ENCODE measurements around the gene GSK3A.

Gene GSK3A

GRCh38 chr19:42216653-42217519 lies 25.5 kb downstream of the GSK3A start:
- ChIA-PET CTCF (interaction anchor here (0.6 to 0.8 kb wide), 2 partner anchors 11 to 222 kb away, joined by 3 to 4 read pairs; no protein-coding TSS in a partner anchor), POLR2A (interaction anchor here (0.8 to 2.7 kb wide), 3 partner anchors 13 to 26 kb away, joined by 3 to 18 read pairs (median 3); partner anchors contain the start of gene GSK3A)
- TF ChIP-seq SUZ12 (IDR thresholded peaks at IDR 0.05) (no peak), BHLHE40 (IDR thresholded peaks at IDR 0.05; ENCODE audit: borderline replicate concordance) (peak; percentile 65; the same call in 1 of the 2 replicates)
- peak; percentile 44 for DNase-seq (ENCODE audit: extremely low spot score)

- POLR2A ChIA-PET: interaction anchor here (2.7 kb wide), 1 partner anchor 28 kb away, joined by 18 read pairs; the partner anchor contains the start of gene GSK3A
Measured at GRCh38 chr19:42214810-42215485, 27.5 kb downstream of the GSK3A start.

GRCh38 chr19:42212886-42213285 lies 29.5 kb downstream of the GSK3A start:
- no peak for DNase-seq (ENCODE audit: extremely low spot score)
- ChIA-PET POLR2A (no interaction called here), CTCF (no interaction called here)
- TF ChIP-seq TARDBP (IDR thresholded peaks at IDR 0.05) (no peak), SP1 (IDR thresholded peaks at IDR 0.05) (no peak), FOXM1 (IDR thresholded peaks at IDR 0.05; ENCODE audit: borderline replicate concordance) (no peak), CTBP1 (IDR thresholded peaks at IDR 0.05; ENCODE audit: borderline replicate concordance) (no peak), FOXA1 (IDR thresholded peaks at IDR 0.05) (no peak), HDGF (IDR thresholded peaks at IDR 0.05; ENCODE audit: borderline replicate concordance) (no peak), SUZ12 (IDR thresholded peaks at IDR 0.05) (no peak), BHLHE40 (IDR thresholded peaks at IDR 0.05; ENCODE audit: borderline replicate concordance) (no peak), ARNT (IDR thresholded peaks at IDR 0.05) (no peak), L3MBTL2 (conservative IDR thresholded peaks at IDR 0.05) (no peak), ZNF384 (IDR thresholded peaks at IDR 0.05) (no peak), PKNOX1 (IDR thresholded peaks at IDR 0.05) (no peak), ELF4 (IDR thresholded peaks at IDR 0.05) (no peak), LEF1 (IDR thresholded peaks at IDR 0.05; ENCODE audit: borderline replicate concordance) (no peak)

More at GRCh38 chr19:42214810-42215485, 27.5 kb downstream of the GSK3A start:
- CTCF ChIA-PET: interaction anchor here (0.7 kb wide), 1 partner anchor 129 kb away, joined by 3 read pairs; no protein-coding TSS in a partner anchor
- no peak for DNase-seq (ENCODE audit: extremely low spot score)
- TF ChIP-seq HDGF (IDR thresholded peaks at IDR 0.05; ENCODE audit: borderline replicate concordance): no peak
- no peak for TF ChIP-seq SUZ12 (IDR thresholded peaks at IDR 0.05)
- TF ChIP-seq CTBP1 (IDR thresholded peaks at IDR 0.05; ENCODE audit: borderline replicate concordance): no peak
- TF ChIP-seq NFRKB (IDR thresholded peaks at IDR 0.05): no peak
- no peak for TF ChIP-seq ELF4 (IDR thresholded peaks at IDR 0.05)
- no peak for TF ChIP-seq ZNF384 (IDR thresholded peaks at IDR 0.05)
- no peak for TF ChIP-seq BHLHE40 (IDR thresholded peaks at IDR 0.05; ENCODE audit: borderline replicate concordance)
- TF ChIP-seq PKNOX1 (IDR thresholded peaks at IDR 0.05): no peak
- no peak for TF ChIP-seq FOXA1 (IDR thresholded peaks at IDR 0.05)
- no peak for TF ChIP-seq FOXK2 (IDR thresholded peaks at IDR 0.05)
- no peak for TF ChIP-seq FOXM1 (IDR thresholded peaks at IDR 0.05; ENCODE audit: borderline replicate concordance)
- no peak for TF ChIP-seq L3MBTL2 (conservative IDR thresholded peaks at IDR 0.05)
- TF ChIP-seq LEF1 (IDR thresholded peaks at IDR 0.05; ENCODE audit: borderline replicate concordance): no peak
- no peak for TF ChIP-seq TARDBP (IDR thresholded peaks at IDR 0.05)
- TF ChIP-seq SP1 (IDR thresholded peaks at IDR 0.05): no peak
- TF ChIP-seq ARNT (IDR thresholded peaks at IDR 0.05): no peak

- DNase-seq (ENCODE audit: extremely low spot score): no peak
- TF ChIP-seq NFRKB (IDR thresholded peaks at IDR 0.05): no peak
- TF ChIP-seq BHLHE40 (IDR thresholded peaks at IDR 0.05; ENCODE audit: borderline replicate concordance): no peak
- no peak for TF ChIP-seq SP1 (IDR thresholded peaks at IDR 0.05)
- TF ChIP-seq FOXK2 (IDR thresholded peaks at IDR 0.05): no peak
- CTCF ChIA-PET: no interaction called here
- POLR2A ChIA-PET: no interaction called here
Measured at GRCh38 chr19:42208612-42209011, 33.8 kb downstream of the GSK3A start.

GRCh38 chr19:42207767-42208271 lies 34.6 kb downstream of the GSK3A start:
- ChIA-PET POLR2A (no interaction called here), CTCF (no interaction called here)
- TF ChIP-seq L3MBTL2 (conservative IDR thresholded peaks at IDR 0.05) (no peak), SUZ12 (IDR thresholded peaks at IDR 0.05) (no peak), PKNOX1 (IDR thresholded peaks at IDR 0.05) (no peak), CTBP1 (IDR thresholded peaks at IDR 0.05; ENCODE audit: borderline replicate concordance) (no peak), FOXA1 (IDR thresholded peaks at IDR 0.05) (no peak), TARDBP (IDR thresholded peaks at IDR 0.05) (no peak), FOXK2 (IDR thresholded peaks at IDR 0.05) (no peak), FOXM1 (IDR thresholded peaks at IDR 0.05; ENCODE audit: borderline replicate concordance) (no peak), ELF4 (IDR thresholded peaks at IDR 0.05) (no peak), HDGF (IDR thresholded peaks at IDR 0.05; ENCODE audit: borderline replicate concordance) (no peak), ARNT (IDR thresholded peaks at IDR 0.05) (no peak), SP1 (IDR thresholded peaks at IDR 0.05) (no peak), NFRKB (IDR thresholded peaks at IDR 0.05) (no peak)
- no peak for DNase-seq (ENCODE audit: extremely low spot score)
